T-cell (primary cell): ENCODE measurements around the gene EEF1E1. TPM values are rescaled to one million over a fixed set of nuclear protein-coding genes. Genes with fewer than 3 reads are reported as not detected.
A peak's percentile ranks its signal among the peaks of the same experiment; 100 is the strongest.

ENCODE experiments used
- ATAC-seq, 4 experiments: fragments of 200-7000 bp in 3 of 4; fragments of 150-1000 bp in 1 of 4; cut with Tn5 transposase; replicated peaks in 1 of 4; 1 replicate in 3 of 4; 2 replicates in 1 of 4; pipeline ENCODE4 v1.10.0; 2021; ENCODE audit warnings: moderate library complexity in 3 of 4, mild to moderate bottlenecking in 2 of 4, moderate number of reproducible peaks in 1 of 4
- CTCF ChIA-PET, 2 donors: fragments of 300-600 bp; sonication (Branson Sonifier 250); formaldehyde crosslinking; loops; one replicate each; lab custom pipeline; 2022; ENCODE audit warnings: antibody characterized with exemption in 2 of 2; lab: Charles Lee
- POLR2A ChIA-PET, 2 donors: fragments of 300-600 bp; sonication (Branson Sonifier 250); formaldehyde crosslinking; loops; one replicate each; lab custom pipeline; 2022; ENCODE audit warnings: antibody characterized with exemption in 2 of 2; lab: Charles Lee
- DNase-seq, 35 experiments: peaks; one replicate each; pipeline versions ENCODE4 v3.0.0 to v3.0.0-alpha.2; 2013 to 2023
- H3K27ac ChIP-seq: one replicate; pipeline ENCODE4 v1.5.1; 2013; ENCODE audit warnings: low read length
- H3K27me3 ChIP-seq, 2 experiments: replicated peaks in 1 of 2; 1 replicate in 1 of 2; 2 replicates in 1 of 2; pipeline versions ENCODE4 v1.6.1 to v1.7.0; 2013; ENCODE audit warnings: low read length in 1 of 2, mixed read lengths in 1 of 2; ENCODE audit not compliant: control insufficient read depth in 2 of 2, insufficient read depth in 2 of 2; ENCODE audit errors: extremely low read depth in 1 of 2
- H3K36me3 ChIP-seq, 2 donors: 1 replicate in 1 of 2; 2 replicates in 1 of 2; pipeline versions ENCODE4 v1.6.1 to v1.7.0; 2013; ENCODE audit warnings: low read length in 1 of 2; ENCODE audit not compliant: control insufficient read depth in 2 of 2, insufficient read depth in 1 of 2; ENCODE audit errors: extremely low read depth in 1 of 2
- H3K4me1 ChIP-seq, 2 experiments: 1 replicate in 1 of 2; 2 replicates in 1 of 2; pipeline versions ENCODE4 v1.6.1 to v1.7.0; 2013; ENCODE audit warnings: low read length in 2 of 2, mixed read lengths in 1 of 2; ENCODE audit not compliant: insufficient read depth in 2 of 2, control insufficient read depth in 1 of 2; ENCODE audit errors: extremely low read depth in 1 of 2
- H3K4me3 ChIP-seq, 2 donors: 1 replicate in 1 of 2; 2 replicates in 1 of 2; pipeline versions ENCODE4 v1.5.1 to v1.7.0; 2013; ENCODE audit warnings: mild to moderate bottlenecking in 2 of 2, low read length in 1 of 2, moderate library complexity in 1 of 2; ENCODE audit not compliant: control insufficient read depth in 1 of 2; ENCODE audit errors: extremely low read depth in 1 of 2
- H3K9me3 ChIP-seq: 2 replicates; pipeline ENCODE4 v1.7.0; 2013
- H3K27ac Mint-ChIP-seq, 2 donors: one replicate each; pipeline ENCODE4 v1.8.0; 2020 to 2021; ENCODE audit warnings: mild to moderate bottlenecking in 2 of 2, mixed read lengths in 2 of 2
- H3K27me3 Mint-ChIP-seq, 2 donors: one replicate each; pipeline ENCODE4 v1.8.0; 2021 to 2022; ENCODE audit warnings: mixed read lengths in 2 of 2
- H3K36me3 Mint-ChIP-seq: one replicate; pipeline ENCODE4 v1.8.0; 2021; ENCODE audit warnings: mixed read lengths
- H3K4me1 Mint-ChIP-seq, 3 donors: one replicate each; pipeline ENCODE4 v1.8.0; 2020 to 2022; ENCODE audit warnings: mixed read lengths in 3 of 3, mild to moderate bottlenecking in 1 of 3
- H3K4me3 Mint-ChIP-seq, 3 donors: one replicate each; pipeline ENCODE4 v1.8.0; 2020 to 2022; ENCODE audit warnings: mild to moderate bottlenecking in 3 of 3, mixed read lengths in 3 of 3, moderate library complexity in 3 of 3
- H3K9me3 Mint-ChIP-seq, 3 donors: one replicate each; pipeline ENCODE4 v1.8.0; 2020 to 2022; ENCODE audit warnings: mixed read lengths in 3 of 3
- WGBS: methylation state at CpG from one replicate; pipeline ENCODE4 v1.1.5; 2013; ENCODE audit warnings: missing lambda C conversion rate; ENCODE audit not compliant: insufficient coverage; 5-methylcytosine and 5-hydroxymethylcytosine counted together
- total RNA-seq, 35 experiments: library from RNA in 6 of 35; stranded (reverse) in 6 of 35; fragments of 120-200 nt in 1 of 35; gene quantifications; one replicate each; pipeline versions ENCODE4 v1.2.1 to v1.2.4 and lab custom pipeline; 2013 to 2026

The EEF1E1 gene
- total RNA-seq, 5 donors from 2014 or later (not counting 1 experiment from before 2014, with no cell fraction given) = 11.7 to 21.9 (median 19.7) TPM

DNA sequence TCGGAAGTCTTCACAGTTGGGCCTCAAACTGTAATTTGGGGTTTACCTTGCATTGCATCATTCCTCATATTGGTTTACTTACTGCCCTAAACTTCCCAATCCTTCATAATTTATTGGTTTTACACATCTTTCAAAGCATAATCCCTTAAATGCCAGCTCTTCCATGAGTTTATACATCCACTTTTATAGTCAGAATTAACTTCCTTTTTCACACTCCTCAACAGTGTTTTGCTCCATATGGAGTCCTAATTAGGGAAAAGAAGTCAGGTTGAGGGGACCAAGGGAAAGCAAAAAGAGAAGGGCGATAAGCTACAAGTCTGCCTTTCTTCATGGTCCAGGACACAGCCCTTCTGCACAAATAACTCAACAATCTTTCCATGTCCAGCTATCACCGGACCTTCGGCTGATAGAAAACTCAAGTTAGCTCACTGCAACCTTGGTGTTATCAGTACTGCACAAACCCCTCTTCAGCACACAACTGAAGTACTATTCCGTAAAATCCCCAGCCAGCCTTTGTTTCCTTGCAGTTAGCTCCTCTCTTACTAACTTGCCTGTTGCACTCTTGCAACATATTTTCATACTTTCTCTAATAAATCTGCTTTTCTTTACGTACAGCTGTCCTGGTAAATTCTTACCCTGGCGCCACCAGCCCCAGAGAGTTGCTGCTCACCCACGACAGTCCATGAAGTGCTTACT is 2.0 kb downstream of the EEF1E1 start:
- H3K27me3 Mint-ChIP-seq = peaks cover 0 to 3% of the 10 kb centered on the region in 2 donors
- no peak overlapping the region for H3K27ac Mint-ChIP-seq
- H3K4me1 Mint-ChIP-seq = peaks cover 32 to 37% (median 37%) of the 10 kb centered on the region in 3 donors
- peaks cover 6 to 14% of the 10 kb centered on the region in 2 experiments for H3K4me1 ChIP-seq
- H3K9me3 ChIP-seq = no peaks in the 10 kb centered on the region
- no peaks in the 10 kb centered on the region for H3K9me3 Mint-ChIP-seq
- no peak for ATAC-seq
- no peak for DNase-seq
- H3K27ac ChIP-seq = no peak overlapping the region
- ChIA-PET POLR2A (interaction anchor here in 1 of 2 donors (0.7 kb wide), 1 partner anchor 32 kb away, joined by 4 read pairs; no protein-coding TSS in a partner anchor), CTCF (interaction anchor here (0.6 to 0.7 kb wide), 3 partner anchors 28 to 336 kb away, joined by 4 to 12 read pairs (median 10); no protein-coding TSS in a partner anchor)
- WGBS = 88% methylated on average over 5 of the region's 8 CpGs
- peaks cover 0 to 21% of the 10 kb centered on the region in 2 donors for H3K36me3 ChIP-seq
- peaks cover 22% of the 10 kb centered on the region for H3K36me3 Mint-ChIP-seq
- no peak overlapping the region for H3K4me3 ChIP-seq
- H3K27me3 ChIP-seq = no peaks in the 10 kb centered on the region
- H3K4me3 Mint-ChIP-seq = peak overlapping the region in 1 of 3 donors; percentile 3

DNA sequence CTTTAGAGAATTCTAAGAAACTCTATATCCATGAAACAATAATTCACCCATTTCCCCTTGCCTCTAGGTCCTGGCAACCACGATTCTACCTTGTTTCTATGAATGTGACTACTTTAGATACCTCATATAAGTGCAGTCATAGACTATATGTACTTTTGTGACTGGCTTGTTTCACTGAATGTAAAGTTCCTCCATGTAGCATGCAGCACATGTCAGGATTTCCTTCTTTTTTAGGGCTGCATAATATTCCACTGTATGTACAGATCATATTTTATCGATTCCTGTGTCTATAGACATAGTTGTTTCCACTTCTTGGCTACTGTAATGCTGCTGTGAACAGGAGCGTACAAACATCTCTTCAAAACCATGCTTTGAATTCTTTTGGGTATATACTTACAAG is 11.7 kb downstream of the EEF1E1 start:
- peaks cover 7% of the 10 kb centered on the region for H3K9me3 ChIP-seq
- H3K27ac ChIP-seq = no peak overlapping the region
- ATAC-seq = no peak
- Mint-ChIP-seq H3K27me3 (no peaks in the 10 kb centered on the region), H3K9me3 (peaks cover 0 to 5% (median 4%) of the 10 kb centered on the region in 3 donors), H3K36me3 (peaks cover 70% of the 10 kb centered on the region), H3K27ac (no peak overlapping the region), H3K4me1 (peaks cover 4 to 8% (median 5%) of the 10 kb centered on the region in 3 donors), H3K4me3 (no peak overlapping the region)
- whole genome bisulfite sequencing = no CpG with 5 or more reads among the region's 3 CpGs
- POLR2A ChIA-PET = no interaction called here
- H3K4me1 ChIP-seq = no peaks in the 10 kb centered on the region
- H3K4me3 ChIP-seq = no peak overlapping the region
- DNase-seq = no peak
- H3K27me3 ChIP-seq = no peaks in the 10 kb centered on the region
- CTCF ChIA-PET = no interaction called here
- H3K36me3 ChIP-seq = peaks cover 29 to 69% of the 10 kb centered on the region in 2 donors

DNA sequence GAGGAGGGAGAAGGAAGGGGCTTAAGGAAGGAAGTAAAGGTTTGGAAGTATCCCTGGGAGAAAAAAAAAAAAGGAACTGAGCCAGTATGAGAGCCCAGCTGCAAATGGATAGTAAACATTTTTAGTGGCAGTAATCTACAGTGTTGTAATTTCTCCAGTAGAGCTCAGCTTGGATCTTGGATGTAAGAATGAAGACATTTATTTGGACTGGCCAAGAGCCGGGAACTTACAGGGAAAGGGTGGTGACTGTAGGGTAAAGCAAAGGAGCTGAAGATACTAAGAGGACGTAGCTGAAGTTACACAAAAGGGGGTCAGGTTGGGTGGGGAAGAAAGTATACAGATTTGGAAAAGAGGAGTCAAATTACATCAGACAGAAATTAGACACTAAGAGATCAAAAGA is 13.5 kb downstream of the EEF1E1 start:
- peaks cover 61% of the 10 kb centered on the region for H3K36me3 Mint-ChIP-seq
- CTCF ChIA-PET = no interaction called here
- Histone ChIP-seq H3K27ac (no peak overlapping the region), H3K9me3 (peaks cover 7% of the 10 kb centered on the region), H3K4me1 (no peaks in the 10 kb centered on the region), H3K36me3 (peaks cover 27 to 54% of the 10 kb centered on the region in 2 donors), H3K27me3 (no peaks in the 10 kb centered on the region), H3K4me3 (no peak overlapping the region)
- POLR2A ChIA-PET = interaction anchor here in 1 of 2 donors (0.6 kb wide), 1 partner anchor 47 kb away, joined by 4 read pairs; no protein-coding TSS in a partner anchor
- 100% methylated on average over 2 of the region's 2 CpGs for whole genome bisulfite sequencing
- no peak overlapping the region for H3K4me3 Mint-ChIP-seq
- no peaks in the 10 kb centered on the region for H3K27me3 Mint-ChIP-seq
- DNase-seq (no peak), ATAC-seq (no peak)
- H3K4me1 Mint-ChIP-seq = peaks cover 4 to 8% (median 5%) of the 10 kb centered on the region in 3 donors
- no peak overlapping the region for H3K27ac Mint-ChIP-seq
- peaks cover 0 to 5% (median 4%) of the 10 kb centered on the region in 3 donors for H3K9me3 Mint-ChIP-seq

DNA sequence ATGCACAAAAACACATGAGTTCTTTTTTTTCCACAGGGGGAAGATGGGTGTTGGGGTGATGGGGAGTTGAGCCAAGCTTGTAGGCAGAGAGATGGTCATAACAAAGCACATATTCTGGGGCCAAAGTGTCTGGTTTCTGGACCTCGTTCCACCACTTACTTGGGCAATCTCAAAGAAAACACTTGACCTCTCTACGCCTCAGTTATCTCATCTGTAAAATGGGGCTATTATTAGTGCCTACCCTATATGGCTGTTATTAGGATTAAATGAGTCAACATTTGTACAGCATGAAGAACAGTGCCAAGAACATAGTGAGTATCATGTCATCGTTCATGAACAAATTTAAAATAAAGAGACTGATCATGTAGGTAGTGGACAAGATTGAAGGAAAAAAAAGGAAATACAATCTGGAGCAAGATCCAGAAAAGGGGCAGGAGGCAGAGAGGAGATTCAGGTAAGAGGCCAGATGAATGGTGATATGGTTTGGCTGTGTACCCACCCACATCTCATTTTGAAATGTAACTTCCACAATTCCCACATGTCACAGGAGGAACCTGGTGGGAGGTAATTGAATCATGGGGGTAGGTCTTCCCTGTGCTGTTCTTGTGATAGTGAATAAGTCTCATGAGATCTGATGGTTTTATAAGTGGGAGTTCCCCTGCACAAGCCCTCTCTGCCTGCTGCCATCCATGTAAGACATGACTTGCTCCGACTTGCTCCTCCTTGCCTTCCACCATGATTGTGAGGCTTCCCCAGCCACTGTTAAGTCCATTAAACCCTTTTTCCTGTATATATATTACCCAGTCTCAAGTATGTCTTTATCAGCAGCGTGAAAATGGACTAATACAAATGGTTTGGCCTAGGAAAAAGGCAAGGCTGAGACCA is 14.2 kb downstream of the EEF1E1 start:
- H3K9me3 ChIP-seq = peaks cover 7% of the 10 kb centered on the region
- no peaks in the 10 kb centered on the region for H3K27me3 ChIP-seq
- H3K27me3 Mint-ChIP-seq = no peaks in the 10 kb centered on the region
- no peak overlapping the region for H3K4me3 Mint-ChIP-seq
- H3K4me1 Mint-ChIP-seq = peaks cover 4 to 8% (median 5%) of the 10 kb centered on the region in 3 donors
- no peaks in the 10 kb centered on the region for H3K4me1 ChIP-seq
- no peak overlapping the region for H3K27ac ChIP-seq
- no peak for ATAC-seq
- no peak for DNase-seq
- H3K36me3 ChIP-seq = peaks cover 24 to 52% of the 10 kb centered on the region in 2 donors
- peaks cover 0 to 5% (median 4%) of the 10 kb centered on the region in 3 donors for H3K9me3 Mint-ChIP-seq
- peaks cover 68% of the 10 kb centered on the region for H3K36me3 Mint-ChIP-seq
- no peak overlapping the region for H3K4me3 ChIP-seq
- ChIA-PET POLR2A (no interaction called here), CTCF (interaction anchor here in 1 of 2 donors (0.7 kb wide), 1 partner anchor 769 kb away, joined by 4 read pairs; no protein-coding TSS in a partner anchor)
- H3K27ac Mint-ChIP-seq = no peak overlapping the region
- WGBS = 100% methylated on average over 1 of the region's 5 CpGs

DNA sequence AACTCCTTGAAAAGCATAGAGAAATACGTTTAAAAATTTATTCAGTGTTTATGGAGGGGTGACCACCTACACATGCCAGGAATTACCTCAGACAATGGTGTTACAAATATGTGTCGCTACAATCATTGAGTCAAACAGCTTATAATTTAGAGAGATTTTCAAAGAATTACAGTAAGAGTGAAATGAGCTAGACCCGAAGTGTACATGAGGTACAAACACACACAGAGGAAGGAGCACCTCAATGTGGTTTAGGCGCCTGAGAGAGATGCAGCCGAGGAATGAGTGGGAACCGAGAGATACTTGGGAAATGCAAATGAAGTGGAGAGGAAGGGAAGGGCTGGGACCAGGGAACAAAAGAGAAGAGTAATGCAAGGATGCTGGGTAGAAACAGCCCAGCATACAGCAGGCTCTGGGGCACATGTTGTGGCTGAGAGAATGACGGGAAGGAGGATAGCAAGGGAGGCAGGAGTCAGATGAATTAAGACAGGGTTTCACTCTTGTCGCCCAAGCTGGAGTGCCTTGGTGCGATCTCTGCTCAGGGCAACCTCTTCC is 15.5 kb downstream of the EEF1E1 start:
- no peak for ATAC-seq
- H3K4me3 Mint-ChIP-seq = no peak overlapping the region
- peak overlapping the region in 1 of 2 donors; percentile 28 for H3K27ac Mint-ChIP-seq
- Histone ChIP-seq H3K36me3 (peaks cover 24 to 50% of the 10 kb centered on the region in 2 donors), H3K27me3 (no peaks in the 10 kb centered on the region), H3K27ac (no peak overlapping the region), H3K4me3 (no peak overlapping the region), H3K9me3 (peaks cover 7% of the 10 kb centered on the region), H3K4me1 (no peaks in the 10 kb centered on the region)
- CTCF ChIA-PET = interaction anchor here in 1 of 2 donors (0.6 kb wide), 1 partner anchor 714 kb away, joined by 3 read pairs; no protein-coding TSS in a partner anchor
- H3K9me3 Mint-ChIP-seq = peaks cover 0 to 5% (median 4%) of the 10 kb centered on the region in 3 donors
- POLR2A ChIA-PET = no interaction called here
- peaks cover 2 to 8% (median 2%) of the 10 kb centered on the region in 3 donors for H3K4me1 Mint-ChIP-seq
- H3K27me3 Mint-ChIP-seq = no peaks in the 10 kb centered on the region
- peaks cover 67% of the 10 kb centered on the region for H3K36me3 Mint-ChIP-seq
- 57% methylated on average over 6 of the region's 9 CpGs for WGBS
- no peak for DNase-seq

DNA sequence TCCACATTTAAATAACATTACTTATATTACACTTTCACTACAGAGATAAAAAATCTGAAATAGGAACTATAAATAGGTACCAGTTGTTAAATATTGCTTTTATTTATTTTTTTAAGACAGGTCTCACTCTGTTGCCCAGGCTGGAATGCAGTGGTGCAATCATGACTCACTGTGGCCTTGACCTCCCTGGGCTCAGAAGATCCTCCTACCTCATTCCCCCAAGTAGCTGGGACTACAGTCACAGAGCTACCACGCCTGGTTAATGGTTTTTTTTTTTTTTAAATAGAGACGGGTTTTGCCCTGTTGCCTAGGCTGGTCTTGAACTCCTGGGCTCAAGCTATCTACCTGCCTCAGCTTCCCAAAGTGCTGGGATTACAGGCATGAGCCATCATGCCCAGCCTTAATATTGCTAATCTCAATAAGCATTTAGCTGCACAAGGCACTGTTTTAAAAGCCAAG is 17.3 kb downstream of the EEF1E1 start:
- no CpG with 5 or more reads among the region's 2 CpGs for WGBS
- Histone ChIP-seq H3K36me3 (peaks cover 24 to 34% of the 10 kb centered on the region in 2 donors), H3K4me3 (no peak overlapping the region), H3K9me3 (no peaks in the 10 kb centered on the region), H3K27ac (no peak overlapping the region), H3K27me3 (no peaks in the 10 kb centered on the region), H3K4me1 (no peaks in the 10 kb centered on the region)
- H3K27ac Mint-ChIP-seq = no peak overlapping the region
- no peaks in the 10 kb centered on the region for H3K9me3 Mint-ChIP-seq
- ChIA-PET POLR2A (no interaction called here), CTCF (no interaction called here)
- peaks cover 64% of the 10 kb centered on the region for H3K36me3 Mint-ChIP-seq
- H3K4me1 Mint-ChIP-seq = peaks cover 2 to 8% (median 2%) of the 10 kb centered on the region in 3 donors
- ATAC-seq = no peak
- no peak overlapping the region for H3K4me3 Mint-ChIP-seq
- DNase-seq = no peak
- no peaks in the 10 kb centered on the region for H3K27me3 Mint-ChIP-seq
